Amniotic stem cell (primary cell): ENCODE data around the gene TOMT.
"Not testable (repeated sequence)": the region's sequence is repeated elsewhere in the genome, so short reads cannot be mapped to it uniquely, and the experiment has no call there.

ENCODE experiments used
- DNase-seq: peaks from one replicate; lab custom pipeline; 2025; lab: John Stamatoyannopoulos, UW

Gene TOMT

DNA sequence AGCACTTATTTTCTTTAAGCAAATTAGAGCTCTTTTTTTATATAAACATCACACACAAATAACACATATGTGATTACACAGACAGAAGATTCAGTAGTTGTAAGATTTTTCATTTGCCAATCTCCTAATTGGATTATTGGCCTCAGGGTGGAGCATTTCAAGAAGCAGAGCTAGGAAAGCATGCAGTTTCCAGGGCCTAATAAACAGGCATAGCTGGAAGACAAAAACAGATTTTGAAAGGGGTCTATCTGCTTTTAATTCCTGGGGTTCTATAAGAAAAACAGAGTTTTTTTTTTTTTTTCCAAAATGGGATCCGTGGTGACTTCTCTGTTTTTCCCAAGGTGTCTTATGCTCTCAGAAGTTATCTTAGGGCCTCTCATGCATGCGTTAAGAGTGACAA lies 22.2 kb downstream of the TOMT start:
- DNase-seq: no peak

DNA sequence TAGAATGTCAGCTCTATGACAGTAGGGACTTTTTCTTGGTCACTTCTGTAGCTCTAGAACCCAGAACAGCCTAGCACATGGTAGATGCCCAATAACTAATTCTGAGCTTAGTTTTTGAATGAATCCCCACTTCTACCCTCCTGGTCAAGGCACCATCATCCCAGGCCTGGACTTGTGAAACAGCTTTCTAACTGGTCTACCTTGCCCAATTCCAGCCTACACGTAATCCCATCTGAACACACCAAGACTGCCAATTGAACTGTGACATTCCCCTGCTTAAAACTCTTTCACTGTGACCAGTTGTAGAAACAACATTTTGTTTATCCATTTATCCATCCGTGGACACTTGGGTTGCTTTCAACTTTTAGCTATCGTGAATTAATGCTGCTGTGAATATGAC lies 23.7 kb downstream of the TOMT start:
- DNase-seq: no peak

DNA sequence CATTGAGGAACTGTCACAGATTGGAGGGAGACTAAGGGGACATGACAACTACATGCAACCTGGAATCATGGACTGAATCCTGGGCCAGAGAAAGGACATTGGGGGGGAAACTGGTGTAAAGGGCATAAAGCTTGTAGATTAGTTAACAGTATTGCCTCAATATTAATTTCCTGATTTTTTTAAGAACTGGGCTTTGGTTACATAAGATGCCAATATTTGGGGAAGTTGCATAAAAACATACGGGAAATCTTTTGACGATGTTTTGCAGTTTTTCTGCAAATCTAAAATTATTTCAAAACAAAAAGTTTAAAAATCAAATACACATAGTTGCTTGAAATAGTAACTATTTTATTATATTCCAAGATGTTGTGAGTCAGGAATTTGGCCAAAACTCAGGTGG lies 26.9 kb downstream of the TOMT start:
- no peak for DNase-seq

DNA sequence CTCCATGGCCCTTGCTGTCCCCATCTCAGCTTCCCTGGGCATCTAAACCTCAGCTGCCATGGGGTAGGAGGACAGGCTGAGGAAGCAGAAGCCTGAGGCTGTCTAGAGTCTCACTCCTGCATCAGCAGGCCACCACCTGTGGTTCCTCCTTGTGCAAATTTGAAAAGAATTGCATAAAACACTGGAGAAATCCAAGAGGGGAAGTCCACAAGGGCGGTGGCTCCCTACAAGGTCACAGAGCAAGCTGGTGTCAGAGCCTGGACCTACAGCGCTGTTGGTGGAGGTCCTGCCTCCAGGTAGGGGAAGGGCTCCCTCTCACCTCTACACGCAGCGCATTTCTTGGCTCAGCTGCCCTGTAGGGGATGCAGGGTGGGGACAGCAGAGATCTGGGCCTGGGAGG lies 29.7 kb downstream of the TOMT start, which contains the start of gene FOLR3:
Gene FOLR3, plus strand, starts transcription at position 253 of the 400 bp plus-strand sequence. CDS start 228 bp downstream, outside the sequence.
- DNase-seq: not testable (repeated sequence)

DNA sequence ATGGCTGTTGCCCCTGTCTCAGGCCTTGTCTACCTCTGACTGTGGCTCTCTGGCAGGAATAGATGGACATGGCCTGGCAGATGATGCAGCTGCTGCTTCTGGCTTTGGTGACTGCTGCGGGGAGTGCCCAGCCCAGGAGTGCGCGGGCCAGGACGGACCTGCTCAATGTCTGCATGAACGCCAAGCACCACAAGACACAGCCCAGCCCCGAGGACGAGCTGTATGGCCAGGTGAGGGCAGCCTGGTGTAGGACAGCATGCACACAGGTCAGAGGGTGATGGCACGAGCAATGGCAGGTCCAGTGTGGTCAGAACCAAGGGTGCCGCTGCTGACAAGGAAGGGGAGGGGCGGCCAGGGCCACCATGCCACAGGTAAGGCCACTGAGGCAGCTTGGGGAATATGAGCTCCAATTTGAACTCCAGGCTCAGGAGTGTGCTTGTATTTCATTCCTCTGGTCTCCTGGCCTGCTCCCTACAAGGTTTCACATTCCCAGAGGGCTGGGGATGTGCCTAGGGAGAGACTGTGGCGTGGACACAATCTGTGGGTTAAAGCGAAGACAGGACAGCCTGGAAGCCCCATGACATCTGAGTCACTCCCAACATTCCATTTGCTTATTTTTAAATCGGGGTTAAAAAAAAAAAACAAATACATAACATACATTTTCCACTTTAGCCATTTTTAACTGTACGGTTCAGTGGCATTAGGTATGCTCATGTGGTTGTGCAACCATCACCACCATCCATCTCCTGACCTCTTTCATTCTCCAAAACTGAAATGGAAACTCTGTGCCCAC lies 30.4 kb downstream of the TOMT start:
- no peak for DNase-seq

DNA sequence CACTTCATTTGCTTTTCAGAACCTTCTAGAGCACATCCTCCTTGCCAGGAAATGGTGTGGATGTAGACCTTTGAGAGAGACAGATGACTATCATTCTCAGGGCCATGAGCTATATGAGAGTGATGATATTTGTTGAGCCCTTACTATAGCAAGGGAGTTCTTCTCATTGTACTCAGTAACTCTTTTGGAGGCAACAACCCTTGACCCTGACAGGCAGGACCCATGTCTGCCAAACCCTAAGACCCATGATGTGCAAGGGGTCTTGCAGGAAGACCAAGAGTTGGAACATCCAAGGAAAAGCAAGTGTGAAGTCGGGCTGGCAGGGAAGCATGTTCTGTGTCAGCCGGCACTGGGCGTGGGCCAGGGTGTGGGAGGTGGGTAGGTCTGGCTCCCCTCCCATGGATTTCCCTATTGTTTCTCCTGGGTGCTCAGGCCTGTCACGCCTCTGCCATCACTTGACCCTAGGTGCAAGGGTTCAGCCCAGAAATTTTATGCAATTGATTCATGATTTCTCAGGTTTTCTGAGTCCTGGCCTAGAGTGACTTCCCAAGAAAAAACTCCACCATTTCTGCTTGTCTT lies 31.0 kb downstream of the TOMT start:
- DNase-seq: no peak

DNA sequence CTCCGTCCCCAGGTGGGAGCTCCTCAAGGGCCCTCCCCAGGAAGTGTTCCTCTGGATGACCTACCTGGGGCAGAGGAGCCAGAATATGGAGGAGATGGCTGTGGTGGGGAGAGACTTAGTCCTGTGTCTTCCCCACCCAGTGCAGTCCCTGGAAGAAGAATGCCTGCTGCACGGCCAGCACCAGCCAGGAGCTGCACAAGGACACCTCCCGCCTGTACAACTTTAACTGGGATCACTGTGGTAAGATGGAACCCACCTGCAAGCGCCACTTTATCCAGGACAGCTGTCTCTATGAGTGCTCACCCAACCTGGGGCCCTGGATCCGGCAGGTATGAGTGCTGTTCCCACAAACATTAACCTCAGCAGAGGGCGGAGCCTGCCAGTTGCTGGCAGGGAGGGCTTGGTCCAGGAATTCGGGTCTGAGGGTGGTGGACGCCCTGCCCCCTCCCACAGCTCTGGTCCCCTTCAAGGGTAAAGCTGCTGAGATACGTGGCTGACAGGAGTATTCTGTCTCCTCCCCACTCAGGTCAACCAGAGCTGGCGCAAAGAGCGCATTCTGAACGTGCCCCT lies 33.2 kb downstream of the TOMT start:
- no peak for DNase-seq

DNA sequence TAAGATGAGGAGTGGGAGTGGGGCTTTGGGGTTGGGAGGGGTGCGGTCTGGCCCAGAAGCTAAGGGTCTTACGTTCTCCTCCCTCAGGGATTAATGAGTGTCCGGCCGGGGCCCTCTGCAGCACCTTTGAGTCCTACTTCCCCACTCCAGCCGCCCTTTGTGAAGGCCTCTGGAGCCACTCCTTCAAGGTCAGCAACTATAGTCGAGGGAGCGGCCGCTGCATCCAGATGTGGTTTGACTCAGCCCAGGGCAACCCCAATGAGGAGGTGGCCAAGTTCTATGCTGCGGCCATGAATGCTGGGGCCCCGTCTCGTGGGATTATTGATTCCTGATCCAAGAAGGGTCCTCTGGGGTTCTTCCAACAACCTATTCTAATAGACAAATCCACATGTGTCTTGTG lies 33.8 kb downstream of the TOMT start:
- DNase-seq: no peak

DNA sequence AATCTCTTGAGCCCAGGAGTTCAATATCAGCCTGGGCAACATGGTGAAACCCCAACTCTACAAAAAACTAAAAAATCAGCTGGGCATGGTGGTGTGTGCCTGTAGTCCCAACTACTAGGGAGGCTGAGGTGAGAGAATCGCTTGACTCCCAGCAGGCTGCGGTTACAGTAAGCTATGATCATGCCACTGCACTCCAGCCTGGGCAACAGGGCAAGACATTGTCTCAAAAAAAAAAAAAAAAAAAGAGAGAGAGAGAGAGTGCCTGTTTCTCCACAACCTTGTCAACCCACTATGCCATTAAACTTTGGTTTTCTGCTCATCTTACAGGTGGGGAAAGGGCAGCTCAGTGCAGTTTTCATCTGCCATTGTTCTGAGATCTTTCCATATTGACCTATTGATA lies 34.9 kb downstream of the TOMT start:
- no peak for DNase-seq

DNA sequence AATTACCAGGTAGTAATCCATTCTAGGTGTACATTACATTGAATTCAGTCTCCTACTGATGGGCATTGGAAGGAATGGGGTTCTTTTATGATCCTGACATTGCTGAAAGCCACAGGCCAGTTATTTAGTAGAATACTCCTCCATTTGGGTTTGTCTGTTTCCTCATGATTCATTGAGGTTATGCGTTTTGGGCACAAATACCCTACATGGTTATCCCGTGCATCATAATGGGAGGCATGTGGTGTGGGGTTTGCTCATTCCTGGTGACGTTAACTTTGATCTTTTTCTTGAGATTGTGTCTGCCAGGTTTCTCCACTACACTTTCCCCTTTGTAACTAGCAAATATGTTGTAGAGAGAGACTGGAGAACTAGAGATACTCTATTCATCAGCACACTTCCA lies 35.3 kb downstream of the TOMT start:
- peak; percentile 65 for DNase-seq

DNA sequence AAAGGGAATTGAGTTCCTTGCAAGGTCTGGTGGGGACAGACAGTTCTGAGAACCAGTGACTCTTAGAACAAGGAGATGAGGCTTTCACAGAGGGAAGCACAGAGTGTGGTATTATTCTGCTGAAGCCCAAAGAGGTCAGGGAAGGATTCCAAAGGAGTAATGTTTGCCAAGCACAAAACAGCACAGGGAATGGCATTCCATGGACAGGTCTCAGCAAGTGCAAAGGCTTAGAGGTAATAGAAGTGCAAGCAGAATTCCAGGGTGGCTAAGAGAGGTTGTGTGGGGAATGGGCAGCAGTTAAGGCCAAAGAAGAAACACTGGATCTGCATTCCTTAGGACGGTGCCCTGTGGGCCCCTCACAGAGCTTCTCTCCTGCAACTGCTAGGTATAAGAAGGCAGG lies 36.4 kb downstream of the TOMT start:
- not testable (repeated sequence) for DNase-seq

DNA sequence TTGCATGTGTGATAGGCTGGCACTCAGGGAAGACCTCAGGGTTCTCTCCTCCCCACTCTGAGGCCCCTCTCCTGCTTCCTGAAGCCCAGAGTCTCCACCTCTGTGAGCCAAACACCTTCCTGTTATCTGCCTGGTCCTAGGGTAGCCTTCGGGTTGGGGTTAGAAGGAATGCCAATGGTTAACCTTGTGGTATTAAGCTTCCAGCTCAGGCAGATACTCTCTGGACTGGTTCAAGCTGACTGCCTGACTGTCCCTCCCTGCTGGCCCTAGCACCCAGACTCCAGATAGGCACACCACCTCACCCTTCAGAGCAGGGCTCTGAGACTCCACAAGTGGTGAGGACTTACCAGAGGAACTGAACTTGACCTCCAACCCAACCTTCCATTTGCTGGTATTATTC lies 36.8 kb downstream of the TOMT start:
- not testable (repeated sequence) for DNase-seq

DNA sequence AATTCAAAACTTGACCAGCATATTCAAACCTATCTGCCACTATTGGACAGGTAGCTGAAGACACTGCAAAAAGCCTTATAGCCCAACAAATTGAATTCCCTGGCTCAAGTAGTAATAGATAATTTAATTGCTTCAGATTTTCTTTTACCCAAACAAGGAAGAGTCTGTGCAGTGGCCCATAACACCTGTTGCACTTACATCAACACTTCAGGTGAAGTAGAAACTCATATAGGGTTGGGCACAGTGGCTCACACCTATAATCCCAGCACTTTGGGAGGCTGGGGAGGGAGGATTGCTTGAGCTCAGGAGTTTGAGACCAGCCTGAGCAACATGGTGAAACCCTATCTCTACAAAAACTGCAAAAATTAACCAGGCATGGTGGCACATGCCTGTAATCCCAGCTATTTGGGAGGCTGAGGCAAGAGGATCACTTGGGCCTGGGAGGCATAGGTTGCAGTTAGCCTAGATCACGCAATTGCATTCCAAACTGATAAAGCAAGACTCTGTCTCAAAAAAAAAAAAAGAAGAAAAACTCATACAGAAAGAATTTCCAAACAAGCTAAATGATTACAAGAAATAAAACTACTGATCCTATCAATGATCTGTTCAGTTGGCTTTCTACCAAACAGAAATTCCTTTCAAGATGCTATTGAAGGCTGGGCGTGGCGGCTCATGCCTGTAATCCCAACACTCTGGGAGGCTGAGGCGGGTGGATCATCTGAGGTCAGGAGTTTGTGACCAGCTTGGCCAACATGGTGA lies 39.3 kb downstream of the TOMT start:
- DNase-seq: peak; percentile 41

DNA sequence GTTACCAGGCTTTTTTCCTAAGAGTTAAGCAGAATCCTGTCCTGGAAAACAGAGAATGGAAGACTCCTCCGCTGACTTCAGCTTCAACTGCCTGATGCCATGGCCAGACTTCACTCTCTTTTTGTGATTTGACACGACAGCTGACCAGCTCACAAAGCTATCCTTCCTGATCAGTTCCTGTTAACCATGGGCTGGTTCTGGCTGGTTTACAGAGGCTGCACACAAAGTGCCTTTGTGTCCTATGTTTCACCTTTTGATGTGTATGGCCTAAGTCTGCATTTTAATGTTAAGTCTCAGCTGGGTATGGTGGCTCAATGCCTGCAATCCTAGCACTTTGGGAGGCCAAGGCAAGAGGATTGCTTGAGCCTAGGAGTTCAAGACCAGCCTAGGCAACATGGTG lies 40.9 kb downstream of the TOMT start:
- DNase-seq: no peak

DNA sequence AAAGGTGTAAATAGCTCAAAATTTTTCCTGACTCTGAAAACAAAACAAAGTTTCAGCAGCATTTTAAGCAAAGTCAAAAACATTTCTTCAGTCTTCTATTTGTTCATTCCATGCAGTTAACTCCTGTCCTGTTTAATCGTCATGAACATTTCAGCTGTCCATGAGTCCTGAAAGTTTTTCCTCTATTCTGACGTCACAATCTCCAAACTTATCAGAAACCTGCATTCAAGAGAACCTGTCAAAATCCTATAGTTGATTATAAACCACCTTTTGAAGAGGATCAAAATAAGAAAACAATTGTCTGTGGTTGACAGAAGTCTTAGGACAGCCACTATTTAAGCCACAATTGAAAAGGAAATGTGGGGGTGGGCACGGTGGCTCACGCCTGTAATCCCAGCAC lies 45.2 kb downstream of the TOMT start:
- no peak for DNase-seq

DNA sequence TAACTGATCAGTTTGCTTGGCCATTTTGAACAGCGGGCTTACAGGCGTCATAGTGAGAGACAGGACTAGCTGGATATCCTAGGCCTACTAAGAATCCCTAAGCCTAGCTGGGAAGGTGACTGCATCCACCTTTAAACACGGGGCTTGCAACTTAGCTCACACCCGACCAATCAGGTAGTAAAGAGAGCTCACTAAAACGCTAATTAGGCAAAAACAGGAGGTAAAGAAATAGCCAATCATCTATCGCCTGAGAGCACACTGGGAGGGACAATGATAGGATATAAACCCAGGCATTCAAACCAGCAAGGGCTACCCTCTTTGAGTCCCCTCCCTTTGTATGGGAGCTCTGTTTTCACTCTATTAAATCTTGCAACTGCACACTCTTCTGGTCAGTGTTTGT lies 48.1 kb downstream of the TOMT start:
- DNase-seq: not testable (repeated sequence)

DNA sequence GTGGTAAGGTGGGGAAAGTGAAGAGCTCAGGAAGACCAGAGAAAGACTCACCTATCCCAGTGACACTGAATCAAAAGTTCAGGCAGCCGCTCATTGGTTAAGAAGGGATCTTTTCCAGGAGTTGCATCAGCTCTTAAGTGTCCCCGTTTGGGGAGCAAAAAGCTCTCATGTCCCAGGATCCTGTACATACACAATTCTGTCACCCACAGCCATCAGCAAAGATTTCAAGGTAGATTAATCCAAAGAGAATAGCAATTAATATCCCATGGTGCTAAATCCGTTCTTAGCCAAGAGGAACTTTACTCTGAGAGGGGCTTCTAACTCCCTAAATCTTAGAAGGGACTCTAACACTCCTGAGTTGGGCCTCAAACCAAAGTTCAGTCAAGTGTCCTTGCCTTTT lies 49.1 kb downstream of the TOMT start:
- no peak for DNase-seq

DNA sequence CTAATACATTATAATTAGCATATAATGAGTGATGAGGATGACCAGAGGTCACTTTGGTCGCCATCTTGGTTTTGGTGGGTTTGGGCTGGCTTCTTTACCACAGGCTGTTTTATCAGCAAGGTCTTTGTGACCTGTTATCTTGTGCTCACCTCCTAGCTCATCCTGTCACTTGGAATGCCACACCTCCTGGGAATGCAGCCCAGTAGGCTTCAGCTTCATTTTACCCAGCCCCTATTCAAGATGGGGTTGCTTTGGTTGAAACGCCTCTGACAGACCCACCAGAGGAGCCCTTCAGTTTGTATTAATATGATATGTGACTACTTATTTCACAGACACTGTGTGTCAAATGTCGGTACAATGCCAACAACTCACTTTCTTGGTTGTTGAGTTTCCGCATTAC lies 50.0 kb downstream of the TOMT start:
- no peak for DNase-seq

DNA sequence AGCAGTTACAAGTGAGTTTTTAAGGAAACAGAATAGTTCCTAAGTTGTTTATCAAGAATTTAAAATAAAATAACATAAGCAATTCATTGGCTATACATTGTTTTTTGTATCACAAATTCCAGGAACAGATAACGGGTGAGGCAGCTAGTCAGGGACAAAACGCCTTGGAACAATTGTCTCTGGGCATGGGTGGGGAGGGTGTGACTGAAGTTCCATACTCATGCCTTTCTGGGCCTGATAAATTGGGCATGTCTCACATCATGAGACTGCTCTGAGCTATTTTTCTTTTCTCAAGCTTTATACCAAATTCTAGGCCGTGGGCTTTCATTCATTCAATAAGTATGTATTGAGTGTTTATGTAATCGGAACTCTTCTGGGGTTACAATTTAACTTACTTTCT lies 51.4 kb downstream of the TOMT start:
- no peak for DNase-seq
